Naive thymus-derived CD8-positive, alpha-beta T cell (primary cell): ENCODE results near the gene STX2. TPM values are rescaled to one million over a fixed set of nuclear protein-coding genes. Genes with fewer than 3 reads are reported as not detected.
A peak's percentile ranks its signal among the peaks of the same experiment; 100 is the strongest.
"Not testable (repeated sequence)": the region's sequence is repeated elsewhere in the genome, so short reads cannot be mapped to it uniquely, and the experiment has no call there.

Experiments
- ATAC-seq, 2 donors: fragments of 150-1000 bp; cut with Tn5 transposase in 1 of 2; sonication (Bioruptor Pico), chemical (Tn5 transposase) in 1 of 2; 1 replicate in 1 of 2; 2 replicates in 1 of 2; pipeline ENCODE4 v1.10.0; 2021; ENCODE audit warnings: mild to moderate bottlenecking in 2 of 2, moderate library complexity in 2 of 2
- POLR2A ChIA-PET: fragments of 350-600 bp; sonication (Branson Sonifier 250); formaldehyde crosslinking; loops from one replicate; lab custom pipeline; 2021; ENCODE audit warnings: antibody characterized with exemption; lab: Charles Lee
- DNase-seq, 10 donors: peaks; one replicate each; pipeline versions ENCODE4 v3.0.0 to v3.0.0-alpha.2; 2020 to 2022
- H3K27ac Mint-ChIP-seq, 10 donors: one replicate each; pipeline ENCODE4 v1.8.0; 2020 to 2022; ENCODE audit warnings: mild to moderate bottlenecking in 10 of 10, mixed read lengths in 10 of 10, moderate library complexity in 4 of 10, inconsistent platforms in 1 of 10
- H3K27me3 Mint-ChIP-seq, 5 donors: one replicate each; pipeline ENCODE4 v1.8.0; 2021 to 2022; ENCODE audit warnings: mixed read lengths in 5 of 5
- H3K36me3 Mint-ChIP-seq, 3 donors: one replicate each; pipeline ENCODE4 v1.8.0; 2020 to 2022; ENCODE audit warnings: mixed read lengths in 3 of 3, mild to moderate bottlenecking in 2 of 3, inconsistent platforms in 1 of 3
- H3K4me1 Mint-ChIP-seq, 4 donors: one replicate each; pipeline ENCODE4 v1.8.0; 2021 to 2022; ENCODE audit warnings: mixed read lengths in 4 of 4
- H3K4me3 Mint-ChIP-seq, 10 donors: one replicate each; pipeline ENCODE4 v1.8.0; 2020 to 2022; ENCODE audit warnings: mild to moderate bottlenecking in 10 of 10, mixed read lengths in 10 of 10, moderate library complexity in 6 of 10, inconsistent platforms in 1 of 10
- H3K9me3 Mint-ChIP-seq, 9 donors: one replicate each; pipeline ENCODE4 v1.8.0; 2020 to 2022; ENCODE audit warnings: mixed read lengths in 9 of 9, mild to moderate bottlenecking in 3 of 9, inconsistent platforms in 1 of 9, moderate library complexity in 1 of 9
- polyA plus RNA-seq, 3 donors: library from polyadenylated mRNA; unstranded; fragments of 300-500 nt; fragmentation: Illumina TruSeq; gene quantifications; one replicate each; pipeline ENCODE4 v1.2.3, GENCODE V29; 2021
- total RNA-seq, 8 experiments: library from RNA in 2 of 8; stranded (reverse) in 2 of 8; gene quantifications; one replicate each; pipeline ENCODE4 v1.2.3 and lab custom pipeline; 2021 to 2026

The STX2 gene
- total and polyA plus RNA-seq, 5 experiments from 2014 or later = 6.7 to 29.9 (median 9.3) TPM

DNA sequence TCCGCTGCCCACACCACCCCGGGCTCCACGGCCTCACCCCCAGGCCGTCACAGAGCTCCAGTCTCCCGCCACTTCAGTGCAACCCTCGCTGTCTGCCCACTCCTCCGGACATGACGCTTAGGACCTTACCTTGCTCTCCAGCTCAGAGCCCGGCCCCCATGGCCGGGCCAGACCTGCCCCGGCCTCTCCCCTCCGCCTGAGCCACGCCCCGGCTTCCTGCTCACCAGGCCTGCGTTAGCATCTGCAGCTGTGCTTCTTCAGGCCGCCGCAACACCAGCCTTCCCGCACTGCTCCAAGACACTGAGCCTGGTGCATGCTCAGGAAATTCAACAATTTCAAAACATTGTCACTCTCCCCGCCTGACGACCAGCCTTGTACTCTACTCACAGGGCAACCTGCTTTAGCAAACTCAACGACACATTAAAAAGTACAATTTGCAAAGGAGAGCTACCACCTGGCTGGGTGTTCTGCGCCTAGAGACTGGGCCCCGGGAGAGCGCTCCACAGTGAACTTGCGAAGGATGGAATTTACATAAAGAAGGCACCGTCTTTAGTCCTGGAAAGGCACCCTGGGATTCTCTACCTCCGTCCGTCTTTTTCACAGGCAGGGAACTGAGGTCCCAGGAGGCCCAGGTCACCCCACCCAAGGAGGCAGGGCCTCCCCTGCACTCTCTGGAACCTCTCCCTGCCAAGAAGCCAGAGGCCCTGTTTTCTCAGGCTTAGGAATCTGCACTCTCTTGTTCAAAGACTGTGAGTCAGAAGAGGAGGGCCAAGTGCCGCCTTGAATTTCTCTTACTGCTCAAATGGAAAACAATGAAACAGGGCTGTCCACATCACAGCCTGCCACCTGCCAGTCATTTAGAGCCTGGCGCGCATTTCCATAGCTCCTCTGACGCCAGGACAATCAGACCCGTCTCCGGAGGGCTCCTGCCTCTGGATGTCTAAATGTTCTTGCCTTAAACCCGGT lies 51.3 kb downstream of the STX2 start:
- peaks cover 0 to 38% (median 11%) of the 10 kb centered on the region in 9 donors for H3K9me3 Mint-ChIP-seq
- POLR2A ChIA-PET = no interaction called here
- H3K36me3 Mint-ChIP-seq = peaks cover 20 to 71% (median 65%) of the 10 kb centered on the region in 3 donors
- ATAC-seq (no peak), DNase-seq (no peak)
- no peaks in the 10 kb centered on the region for H3K27me3 Mint-ChIP-seq
- H3K27ac Mint-ChIP-seq = peak overlapping the region in 1 of 10 donors; percentile 27
- H3K4me1 Mint-ChIP-seq = peaks cover 0 to 5% (median 0%) of the 10 kb centered on the region in 4 donors
- no peak overlapping the region for H3K4me3 Mint-ChIP-seq

DNA sequence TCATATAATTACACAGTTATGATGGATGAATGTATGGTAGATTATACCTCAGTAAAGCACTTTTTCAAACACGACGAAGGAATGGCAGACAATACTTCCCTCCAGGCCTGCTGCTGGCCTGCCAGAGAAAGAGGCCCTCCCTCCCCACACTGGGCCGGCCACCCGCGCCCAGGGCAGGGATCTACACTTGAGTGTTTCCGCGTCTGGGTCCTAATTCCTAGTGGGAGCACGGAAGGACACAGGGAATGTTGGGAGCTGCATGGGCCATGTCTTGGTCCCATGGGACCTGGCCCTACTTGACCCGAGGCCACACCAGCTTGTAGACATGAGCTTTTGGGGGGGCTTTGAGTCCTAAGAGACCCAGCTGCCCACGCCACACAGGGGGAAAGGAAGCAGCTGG lies 52.0 kb downstream of the STX2 start:
- DNase-seq (no peak), ATAC-seq (no peak)
- POLR2A ChIA-PET = no interaction called here
- H3K27me3 Mint-ChIP-seq = no peaks in the 10 kb centered on the region
- peaks cover 20 to 68% (median 62%) of the 10 kb centered on the region in 3 donors for H3K36me3 Mint-ChIP-seq
- no peak overlapping the region for H3K4me3 Mint-ChIP-seq
- peaks cover 0 to 38% (median 11%) of the 10 kb centered on the region in 9 donors for H3K9me3 Mint-ChIP-seq
- H3K4me1 Mint-ChIP-seq = peaks cover 0 to 5% (median 0%) of the 10 kb centered on the region in 4 donors
- no peak overlapping the region for H3K27ac Mint-ChIP-seq

GRCh38 chr12:130783110-130783715 lies 55.8 kb downstream of the STX2 start:
- ATAC-seq = no peak
- peaks cover 0 to 35% (median 11%) of the 10 kb centered on the region in 9 donors for H3K9me3 Mint-ChIP-seq
- POLR2A ChIA-PET = no interaction called here
- no peak overlapping the region for H3K27ac Mint-ChIP-seq
- peaks cover 0 to 1% (median 0%) of the 10 kb centered on the region in 5 donors for H3K27me3 Mint-ChIP-seq
- no peak overlapping the region for H3K4me3 Mint-ChIP-seq
- no peak for DNase-seq
- peaks cover 0 to 5% (median under 1%) of the 10 kb centered on the region in 4 donors for H3K4me1 Mint-ChIP-seq
- H3K36me3 Mint-ChIP-seq = peaks cover 20 to 45% (median 42%) of the 10 kb centered on the region in 3 donors

DNA sequence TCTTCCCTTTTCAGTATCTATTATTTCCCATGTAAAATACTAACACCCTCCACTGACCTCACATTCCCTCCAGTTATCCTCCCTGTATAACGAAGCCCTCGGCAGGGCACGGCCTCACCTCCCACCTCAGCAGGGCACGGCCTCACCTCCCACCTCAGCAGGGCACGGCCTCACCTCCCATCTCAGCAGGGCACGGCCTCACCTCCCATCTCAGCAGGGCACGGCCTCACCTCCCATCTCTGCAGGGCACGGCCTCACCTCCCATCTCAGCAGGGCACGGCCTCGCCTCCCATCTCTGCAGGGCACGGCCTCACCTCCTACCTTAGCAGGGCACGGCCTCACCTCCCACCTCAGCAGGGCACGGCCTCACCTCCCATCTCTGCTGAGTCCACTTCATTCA lies 56.8 kb downstream of the STX2 start:
- H3K27ac Mint-ChIP-seq, H3K27me3 Mint-ChIP-seq, H3K4me1 Mint-ChIP-seq, H3K4me3 Mint-ChIP-seq, DNase-seq, ATAC-seq, POLR2A ChIA-PET: not testable (repeated sequence)
- Mint-ChIP-seq H3K9me3 (peaks cover 0 to 29% (median 11%) of the 10 kb centered on the region in 9 donors), H3K36me3 (peaks cover 20 to 39% (median 35%) of the 10 kb centered on the region in 3 donors)

GRCh38 chr12:130780880-130781575 lies 58.0 kb downstream of the STX2 start:
- peaks cover 0 to 6% (median 2%) of the 10 kb centered on the region in 5 donors for H3K27me3 Mint-ChIP-seq
- peaks cover 4 to 9% (median 7%) of the 10 kb centered on the region in 4 donors for H3K4me1 Mint-ChIP-seq
- H3K27ac Mint-ChIP-seq = peak overlapping the region in 2 of 10 donors; percentile 28 to 37
- peak overlapping the region in 1 of 10 donors; percentile 34 for H3K4me3 Mint-ChIP-seq
- ATAC-seq = no peak
- no peak for DNase-seq
- POLR2A ChIA-PET = no interaction called here
- H3K9me3 Mint-ChIP-seq = peaks cover 0 to 26% (median 10%) of the 10 kb centered on the region in 9 donors
- H3K36me3 Mint-ChIP-seq = peaks cover 20 to 33% (median 29%) of the 10 kb centered on the region in 3 donors

- Mint-ChIP-seq H3K4me1 (peaks cover 10 to 15% (median 14%) of the 10 kb centered on the region in 4 donors), H3K27ac (no peak overlapping the region), H3K36me3 (peaks cover 20 to 30% (median 26%) of the 10 kb centered on the region in 3 donors), H3K27me3 (peaks cover 1 to 9% (median 6%) of the 10 kb centered on the region in 5 donors), H3K4me3 (no peak overlapping the region), H3K9me3 (peaks cover 0 to 23% (median 10%) of the 10 kb centered on the region in 9 donors)
- ATAC-seq = no peak
- POLR2A ChIA-PET = no interaction called here
- no peak for DNase-seq
These were observed 58.7 kb downstream of the STX2 start for GRCh38 chr12:130780325-130780724.

DNA sequence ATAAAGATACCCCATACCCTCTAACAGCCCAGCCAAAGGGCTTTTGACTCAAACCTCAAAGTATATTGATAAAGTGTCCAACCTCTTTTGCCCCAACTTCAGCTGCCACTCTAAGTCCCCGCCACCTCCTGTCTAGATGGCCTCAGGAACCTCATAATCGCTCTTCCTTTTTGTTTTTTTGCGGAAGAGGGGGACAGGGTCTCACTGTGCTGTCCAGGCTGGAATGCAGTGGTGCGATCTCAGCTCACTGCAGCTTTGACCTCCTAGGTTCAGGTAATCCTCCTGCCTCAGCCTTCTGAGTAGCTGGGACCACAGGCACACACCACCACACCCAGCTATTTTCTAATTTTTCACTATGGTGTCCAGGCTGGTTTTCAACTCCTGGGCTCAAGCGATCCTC lies 60.3 kb downstream of the STX2 start:
- H3K4me3 Mint-ChIP-seq = no peak overlapping the region
- peaks cover 10 to 15% (median 14%) of the 10 kb centered on the region in 4 donors for H3K4me1 Mint-ChIP-seq

DNA sequence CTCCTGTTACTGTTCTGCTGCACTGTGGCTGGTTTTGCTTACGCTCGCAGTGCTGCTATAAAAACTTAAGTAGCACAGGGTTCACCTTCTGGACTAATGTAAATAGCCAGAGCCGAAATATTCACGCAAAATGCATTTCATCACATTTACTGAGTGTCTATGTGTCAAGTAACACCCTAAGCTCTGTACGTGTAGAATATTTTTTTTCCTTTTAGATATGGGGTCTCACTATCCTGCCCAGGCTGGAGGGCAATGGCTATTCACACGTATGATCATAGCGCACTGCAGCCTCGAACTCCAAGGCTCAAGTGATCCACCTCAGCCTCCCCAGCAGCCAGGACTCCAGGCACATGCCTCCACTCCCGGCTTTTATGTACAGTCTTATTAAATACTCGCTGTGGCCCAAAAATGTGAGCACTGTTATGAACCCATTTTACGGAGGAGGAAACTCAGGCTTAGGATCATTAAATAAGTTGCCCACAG lies 62.2 kb downstream of the STX2 start:
- Mint-ChIP-seq H3K36me3 (peaks cover 0 to 9% (median 4%) of the 10 kb centered on the region in 3 donors), H3K4me3 (peak overlapping the region; percentile 80 to 93 (median 90)), H3K4me1 (peaks cover 10 to 14% (median 12%) of the 10 kb centered on the region in 4 donors), H3K9me3 (peaks cover 0 to 3% (median 0%) of the 10 kb centered on the region in 9 donors), H3K27me3 (peaks cover 5 to 27% (median 17%) of the 10 kb centered on the region in 5 donors), H3K27ac (peak overlapping the region in 3 of 10 donors; percentile 72 to 89 (median 74))
- POLR2A ChIA-PET = interaction anchor here (1.3 kb wide), 1 partner anchor 15 kb away, joined by 3 read pairs; no protein-coding TSS in a partner anchor
- DNase-seq (no peak), ATAC-seq (no peak)

More for the DNA sequence above, 60.3 kb downstream of the STX2 start:
- POLR2A ChIA-PET = no interaction called here
- no peak for DNase-seq
- H3K27ac Mint-ChIP-seq = peak overlapping the region in 3 of 10 donors; percentile 0 to 1 (median 0)
- H3K36me3 Mint-ChIP-seq = peaks cover 7 to 16% (median 12%) of the 10 kb centered on the region in 3 donors
- no peak for ATAC-seq
- H3K27me3 Mint-ChIP-seq = peaks cover 2 to 15% (median 6%) of the 10 kb centered on the region in 5 donors
- H3K9me3 Mint-ChIP-seq = peaks cover 0 to 7% (median 0%) of the 10 kb centered on the region in 9 donors

GRCh38 chr12:130775953-130776856 lies 62.8 kb downstream of the STX2 start:
- peaks cover 5 to 34% (median 22%) of the 10 kb centered on the region in 5 donors for H3K27me3 Mint-ChIP-seq
- peaks cover 10 to 14% (median 12%) of the 10 kb centered on the region in 4 donors for H3K4me1 Mint-ChIP-seq
- peaks cover 0 to 6% (median under 1%) of the 10 kb centered on the region in 3 donors for H3K36me3 Mint-ChIP-seq
- peak overlapping the region; percentile 80 to 93 (median 90) for H3K4me3 Mint-ChIP-seq
- POLR2A ChIA-PET = no interaction called here
- peak in 7 of 10 donors; percentile 15 to 38 (median 31) for DNase-seq
- peak; percentile 90 to 95 for ATAC-seq
- H3K9me3 Mint-ChIP-seq = peaks cover 0 to 3% (median 0%) of the 10 kb centered on the region in 9 donors
- peak overlapping the region in 5 of 10 donors; percentile 50 to 89 (median 72) for H3K27ac Mint-ChIP-seq

DNA sequence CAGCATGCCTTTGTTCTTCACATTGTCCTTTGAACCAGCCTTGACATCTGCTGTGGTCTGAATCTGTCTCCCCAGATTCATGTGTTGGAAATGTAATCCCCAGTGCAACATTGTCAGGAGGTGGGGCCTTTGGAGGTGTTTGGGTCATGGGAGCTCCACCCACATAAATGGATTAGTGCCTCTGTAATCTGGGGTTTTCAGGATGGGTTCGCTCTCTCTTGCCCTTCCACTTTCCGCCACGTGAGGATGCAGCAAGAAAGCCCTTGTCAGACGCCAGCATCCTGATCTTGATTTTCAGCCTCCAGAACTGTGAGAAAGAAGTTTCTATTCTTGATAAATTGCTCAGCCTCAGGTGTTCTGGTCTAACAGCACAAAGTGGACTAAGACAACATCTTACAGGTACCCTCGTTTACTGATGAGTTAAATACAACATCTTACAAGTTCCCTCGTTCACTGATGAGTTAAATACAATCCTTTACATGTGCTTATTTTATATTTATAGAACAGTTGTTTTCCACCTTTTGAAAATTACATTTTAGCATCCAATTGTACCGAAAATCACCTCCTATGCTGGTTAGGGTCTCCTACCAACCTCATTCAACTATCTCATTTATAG lies 68.5 kb downstream of the STX2 start:
- Mint-ChIP-seq H3K27ac (no peak overlapping the region), H3K9me3 (no peaks in the 10 kb centered on the region), H3K27me3 (peaks cover 4 to 33% (median 29%) of the 10 kb centered on the region in 5 donors), H3K36me3 (no peaks in the 10 kb centered on the region), H3K4me3 (no peak overlapping the region), H3K4me1 (peaks cover 2% of the 10 kb centered on the region in 4 donors)
- POLR2A ChIA-PET = no interaction called here
- ATAC-seq (no peak), DNase-seq (no peak)

DNA sequence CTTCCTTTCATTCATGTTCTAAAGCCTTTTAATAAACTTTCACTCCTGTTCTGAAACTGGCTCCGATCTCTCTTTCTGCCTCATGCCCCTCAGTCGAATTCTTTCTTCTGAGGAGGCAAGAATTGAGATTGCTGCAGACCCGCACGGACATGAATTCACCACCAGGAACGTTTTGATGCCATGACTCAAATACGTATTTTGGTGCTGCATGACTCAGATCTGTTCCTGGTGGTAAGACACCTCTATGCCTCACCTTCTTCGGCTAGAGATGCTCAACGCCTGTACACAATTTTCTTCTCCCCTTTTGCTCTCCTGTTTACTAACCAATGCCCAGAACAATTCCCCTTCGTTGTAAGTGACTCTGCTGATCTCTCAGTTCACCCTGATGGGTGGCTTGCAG lies 70.9 kb downstream of the STX2 start:
- no peaks in the 10 kb centered on the region for H3K4me1 Mint-ChIP-seq
- H3K9me3 Mint-ChIP-seq = no peaks in the 10 kb centered on the region
- POLR2A ChIA-PET = no interaction called here
- no peak overlapping the region for H3K4me3 Mint-ChIP-seq
- no peak overlapping the region for H3K27ac Mint-ChIP-seq
- ATAC-seq = no peak
- DNase-seq = no peak
- no peaks in the 10 kb centered on the region for H3K36me3 Mint-ChIP-seq
- peaks cover 4 to 23% (median 19%) of the 10 kb centered on the region in 5 donors for H3K27me3 Mint-ChIP-seq
